Left colon (tissue), 2 donors: ENCODE results near the gene TNFRSF9. TPM values are rescaled to one million over a fixed set of nuclear protein-coding genes. Genes with fewer than 3 reads are reported as not detected.

ENCODE experiments used
- ATAC-seq: fragments of 200-7000 bp; cut with Tn5 transposase; one replicate; pipeline ENCODE4 v1.9.1; 2020; ENCODE audit warnings: mild to moderate bottlenecking, moderate library complexity
- DNase-seq, 2 donors: peaks; one replicate each; pipeline ENCODE4 v3.0.0-alpha.2; 2020
- intact Hi-C, 2 donors: fragments of 100-400 bp; cut with DNase I in 1 of 2; cut with micrococcal nuclease in 1 of 2; formaldehyde crosslinking; loops; one replicate each; pipeline versions ENCODE4 v1.11.2 to v1.14.0; 2022; cut with DNase I, micrococcal nuclease
- total RNA-seq, 2 donors: library from RNA; stranded (reverse); fragmentation: NEBNext Ultra II Directional; extraction: Animal tissue kit (Norgen Biotek cat#: 25700); gene quantifications; one replicate each; pipeline ENCODE4 v1.2.1, GENCODE V29; 2021
- donor health status: DM: no; HTN: no; CAD: no.
- donor health status: DM: yes; HTN: yes; CAD: no.

TNFRSF9 gene
- total RNA-seq, 2 donors from 2014 or later: 0.09 to 0.50 TPM

DNA sequence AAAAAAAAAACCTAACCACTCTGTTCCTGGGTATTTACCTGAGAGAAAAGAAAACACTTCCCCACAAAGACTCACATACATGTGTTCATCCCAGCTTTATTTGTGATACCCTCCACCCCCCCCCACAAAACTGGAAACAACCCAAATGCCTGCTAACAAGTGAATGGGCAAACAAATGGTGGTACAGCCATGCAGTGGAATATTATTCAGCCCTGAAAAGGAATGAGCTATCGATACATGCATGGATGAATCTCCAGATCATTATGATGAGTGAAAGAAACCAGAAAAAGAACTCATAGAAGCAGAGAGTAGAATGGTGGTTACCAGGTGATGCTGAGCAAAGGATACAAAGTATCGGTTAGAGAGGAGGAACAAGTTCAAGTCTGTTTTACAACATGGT lies 49.8 kb downstream of the TNFRSF9 start:
- intact Hi-C loops: no loop called here
- DNase-seq (no peak), ATAC-seq (no peak)

DNA sequence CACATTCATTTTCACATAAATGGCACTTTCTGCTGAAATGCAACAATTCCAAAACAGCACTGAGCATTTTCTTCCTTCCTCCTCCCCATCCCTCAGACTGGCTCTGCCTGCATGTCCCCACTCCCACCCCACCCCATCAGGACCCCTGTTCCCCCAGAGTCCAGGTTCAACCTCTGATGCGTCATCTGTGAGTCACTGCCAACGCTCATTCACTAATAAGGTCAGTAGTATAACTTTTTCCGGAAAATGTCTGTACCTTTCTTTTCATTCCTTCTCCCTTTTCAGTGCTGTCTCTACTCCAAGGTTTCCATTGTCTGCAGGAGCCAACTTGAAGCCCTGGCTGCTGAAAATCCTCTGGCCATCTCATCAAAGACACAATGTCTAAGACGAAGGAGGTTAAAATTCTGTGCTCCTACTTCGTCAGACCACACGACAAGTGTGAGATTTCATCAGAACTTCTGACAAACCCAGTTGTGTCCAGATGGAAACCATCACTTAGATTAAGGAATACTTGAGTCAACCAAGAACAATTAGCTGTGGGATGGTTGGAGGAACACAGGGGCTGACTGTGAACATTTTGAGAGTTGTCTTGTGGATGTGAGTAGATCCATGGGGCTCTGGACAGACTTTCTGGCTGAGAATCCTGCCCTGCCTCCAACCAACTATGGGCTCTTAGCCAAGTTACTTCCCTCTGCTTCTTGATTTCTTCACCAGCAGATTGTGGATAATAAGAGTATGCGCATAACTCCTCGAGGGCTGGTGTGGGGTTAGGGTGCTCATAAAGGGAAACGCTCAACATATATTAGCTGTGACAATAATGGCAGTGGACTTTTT lies 52.2 kb downstream of the TNFRSF9 start:
- no peak for ATAC-seq
- no peak for DNase-seq
- intact Hi-C loops: no loop called here

DNA sequence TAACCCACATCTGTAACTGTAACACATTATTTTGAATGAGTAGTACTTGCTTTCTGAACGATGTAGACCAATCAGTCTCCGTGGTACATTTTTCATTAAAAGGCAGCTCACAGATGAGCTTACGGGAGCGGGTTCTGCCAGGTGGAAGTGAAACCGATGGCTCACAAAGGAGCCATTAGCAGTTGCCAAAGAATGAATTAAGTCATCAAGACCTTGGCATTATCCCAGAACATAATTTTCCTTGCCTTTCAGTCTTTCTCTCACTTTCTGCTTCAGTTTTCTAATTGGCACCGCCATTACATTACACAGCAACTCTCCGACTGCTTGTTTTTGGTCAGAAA lies 54.3 kb downstream of the TNFRSF9 start:
- ATAC-seq: no peak
- DNase-seq: no peak
- intact Hi-C loops: no loop called here

DNA sequence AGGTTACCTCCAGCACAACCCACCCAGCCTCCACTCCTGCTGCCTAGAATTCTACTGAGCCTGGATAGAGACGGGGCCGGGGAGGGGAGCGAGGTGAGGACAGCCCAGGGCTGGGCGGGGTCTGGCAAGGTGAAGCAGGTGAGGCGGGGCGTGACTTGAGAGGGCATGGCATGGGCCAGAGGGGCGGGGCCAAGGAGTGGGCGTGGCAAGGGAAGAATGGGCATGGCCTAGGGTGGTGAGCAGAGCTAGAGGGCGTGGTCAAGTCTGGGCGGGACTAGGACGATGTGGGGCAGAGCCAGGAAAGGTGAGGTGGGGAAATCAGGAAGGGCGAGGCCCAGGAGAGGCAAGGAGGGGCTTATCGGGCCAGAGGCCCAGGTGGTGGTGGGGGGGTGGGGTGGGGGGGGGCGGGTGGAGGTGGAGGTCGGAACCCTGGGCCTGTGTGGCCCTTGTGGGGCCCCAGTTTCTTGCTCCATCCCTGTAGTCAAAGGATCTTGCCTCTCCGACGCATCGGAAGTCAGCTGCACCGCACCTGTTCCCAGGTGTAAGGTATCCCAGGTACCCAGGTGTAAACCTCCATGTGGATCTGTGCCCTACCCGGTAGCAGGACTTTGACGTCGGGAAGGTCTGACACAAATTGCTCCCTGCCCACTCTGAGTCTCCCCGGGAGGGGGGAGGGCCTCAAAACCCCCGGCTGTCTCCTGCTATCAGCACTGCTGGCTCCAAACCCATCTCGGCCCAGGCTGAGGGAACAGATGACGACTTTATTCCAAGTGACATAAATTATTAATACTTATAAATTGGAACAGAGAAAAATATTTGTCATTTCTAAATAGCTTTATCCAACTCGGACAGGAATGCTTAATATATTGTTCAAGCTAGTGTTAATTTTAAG lies 54.9 kb downstream of the TNFRSF9 start:
- DNase-seq (peak; percentile 92 to 94), ATAC-seq (peak; percentile 100)
- intact Hi-C loops: no loop called here

DNA sequence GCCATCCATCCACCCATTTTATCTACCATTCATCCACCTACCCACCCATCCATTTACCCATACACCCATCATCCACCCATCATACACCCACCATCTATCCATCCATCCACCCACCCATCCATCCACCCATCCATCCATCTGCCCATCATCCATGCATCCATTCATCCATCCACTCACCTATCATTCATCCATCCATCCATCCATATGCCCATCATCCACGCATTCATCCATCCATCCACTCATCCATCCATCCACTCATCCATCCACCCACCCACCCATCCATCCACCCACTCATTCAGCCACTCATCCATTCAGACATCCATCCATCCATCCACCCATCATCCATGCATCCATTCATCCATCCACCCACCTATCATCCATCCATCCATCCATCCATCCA lies 55.9 kb downstream of the TNFRSF9 start:
- intact Hi-C loops: no loop called here
- DNase-seq (no peak), ATAC-seq (no peak)

DNA sequence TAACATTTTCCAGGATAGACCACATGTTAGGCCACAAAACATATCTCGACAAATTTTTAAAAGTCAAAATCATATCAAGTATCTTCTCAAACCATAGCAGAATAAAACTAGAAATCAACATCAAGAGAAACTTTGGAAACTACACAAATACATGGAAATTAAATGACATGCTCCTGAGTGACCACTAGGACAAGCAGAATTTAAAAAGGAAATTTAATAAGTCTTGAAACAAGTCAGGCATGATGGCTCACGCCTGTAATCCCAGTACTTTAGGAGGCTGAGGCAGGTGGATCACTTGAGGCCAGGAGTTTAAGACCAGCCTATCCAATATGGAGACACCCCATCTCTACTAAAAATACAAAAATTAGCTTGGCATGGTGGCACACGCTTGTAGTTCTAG lies 61.4 kb downstream of the TNFRSF9 start:
- DNase-seq (no peak), ATAC-seq (no peak)
- intact Hi-C loops: no loop called here

DNA sequence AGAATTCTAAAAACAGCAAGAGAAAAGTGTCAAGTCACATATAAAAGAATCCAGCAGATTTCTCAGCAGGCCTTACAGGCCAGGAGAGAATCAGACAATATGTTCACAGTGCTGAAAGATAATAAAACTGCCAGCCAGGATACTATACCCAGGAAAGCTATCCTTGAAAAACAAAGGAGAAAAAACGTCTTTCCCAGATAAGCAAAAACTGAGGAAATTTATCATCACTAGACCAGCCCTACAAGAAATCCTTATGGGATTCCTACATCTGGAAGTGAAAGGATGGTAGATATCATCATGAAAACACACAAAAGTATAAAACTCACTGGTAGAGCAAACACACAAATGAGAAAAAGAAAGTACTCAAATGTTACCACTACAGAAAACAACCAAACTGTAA lies 62.6 kb downstream of the TNFRSF9 start:
- no peak for ATAC-seq
- intact Hi-C loops: no loop called here
- no peak for DNase-seq

DNA sequence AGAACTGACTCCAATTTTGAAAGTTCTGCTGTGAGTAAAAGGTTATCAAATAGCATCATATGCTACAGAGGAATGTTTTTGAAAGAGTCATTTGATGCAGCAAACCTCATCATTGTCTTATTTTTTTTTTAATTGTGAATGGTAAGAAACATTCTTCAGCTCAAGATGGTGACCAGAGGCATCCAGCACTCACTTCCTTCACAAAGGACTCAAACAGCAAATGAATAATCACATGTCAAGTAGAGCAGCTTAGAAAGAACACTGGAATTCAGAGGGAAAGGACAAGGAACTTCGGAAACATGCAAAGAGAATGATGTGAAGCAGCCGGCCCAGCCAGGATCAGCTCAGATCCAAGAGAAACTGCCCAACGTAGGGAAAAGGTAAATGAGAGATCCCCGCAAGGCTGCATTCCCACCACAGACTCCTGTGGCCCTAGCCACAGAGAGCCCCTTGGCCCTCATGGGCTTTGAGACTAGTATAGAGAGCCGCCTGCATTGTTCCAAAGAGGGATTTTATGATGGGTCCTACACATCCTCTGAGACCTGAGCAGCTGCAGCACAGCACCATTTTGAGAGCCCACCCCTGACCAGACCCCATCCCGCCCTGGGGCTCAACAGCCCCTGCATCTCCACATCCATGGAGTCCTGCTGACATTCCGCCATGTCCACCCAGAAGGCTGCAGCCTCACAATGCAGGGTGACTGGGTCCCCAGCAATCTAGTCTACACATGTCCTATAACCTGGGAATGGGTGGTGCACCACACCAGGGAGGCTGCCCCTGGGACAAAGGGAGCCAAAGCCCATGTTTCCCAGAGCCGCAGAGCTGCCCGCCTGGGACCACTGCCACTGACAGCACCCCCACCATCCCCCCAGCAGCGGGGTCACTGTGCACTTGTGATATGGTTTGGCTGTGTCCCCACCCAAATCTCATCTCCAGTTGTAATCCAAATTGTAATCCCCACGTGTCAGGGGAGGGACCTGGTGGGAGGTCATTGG lies 66.5 kb downstream of the TNFRSF9 start:
- intact Hi-C loops: no loop called here
- ATAC-seq: no peak
- no peak for DNase-seq

DNA sequence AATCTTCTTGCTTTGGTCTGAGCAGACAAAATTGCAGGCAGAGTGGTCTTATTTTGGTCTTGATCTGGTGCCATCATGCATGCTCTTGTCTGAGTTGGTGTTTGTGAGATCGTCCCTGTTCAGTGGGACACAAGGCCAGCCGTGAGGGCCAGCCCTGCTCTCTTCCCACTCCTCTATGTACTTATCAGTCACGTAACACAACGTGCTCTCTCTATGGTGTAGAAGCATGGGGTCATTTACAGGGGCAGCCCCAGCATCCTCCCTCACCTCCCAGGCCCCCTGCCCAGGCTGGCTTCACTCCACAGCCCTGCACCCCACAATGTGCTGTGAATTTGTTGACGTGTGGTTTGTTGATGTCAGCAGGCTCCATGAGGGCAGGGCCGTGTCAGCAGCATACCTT lies 69.5 kb downstream of the TNFRSF9 start:
- no peak for DNase-seq
- no peak for ATAC-seq
- intact Hi-C loops: no loop called here

DNA sequence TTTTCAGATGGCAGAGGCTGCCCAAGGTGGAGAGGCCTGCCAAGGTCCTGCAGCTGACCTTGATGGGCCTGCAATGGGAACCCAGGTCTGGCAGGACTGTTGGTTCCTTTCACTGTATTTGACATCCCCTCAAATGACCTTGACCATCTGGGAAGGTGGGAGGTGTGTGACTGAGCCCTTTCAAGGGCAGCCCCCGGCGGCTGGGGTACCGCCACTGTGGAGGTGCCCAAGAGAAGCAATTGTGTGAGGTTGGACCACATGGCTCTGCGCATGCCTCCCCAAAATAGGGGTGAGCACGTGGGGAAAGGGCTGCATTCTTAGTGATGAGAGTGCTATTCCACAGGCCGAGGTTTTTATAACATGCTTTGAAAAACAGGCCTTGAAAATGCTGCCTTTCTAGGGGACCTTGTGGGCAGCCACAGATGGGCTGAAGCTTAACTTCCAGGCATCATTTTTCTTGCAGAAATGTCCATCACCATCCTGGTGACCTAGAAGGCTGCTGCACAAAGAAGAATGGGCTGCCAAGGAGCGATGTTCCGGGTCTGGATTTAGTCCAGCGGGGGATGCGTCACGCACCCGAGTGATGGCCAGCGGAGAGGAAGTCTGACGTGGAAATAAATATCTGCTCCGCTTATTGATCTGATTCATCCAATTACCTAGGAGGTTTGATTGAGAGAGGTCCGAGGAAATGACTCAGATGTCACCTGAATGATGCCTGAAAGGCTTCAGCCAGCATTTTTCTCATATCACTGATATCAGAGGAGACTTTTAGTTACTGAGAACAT lies 71.3 kb downstream of the TNFRSF9 start:
- no peak for DNase-seq
- no peak for ATAC-seq
- intact Hi-C loops: no loop called here

DNA sequence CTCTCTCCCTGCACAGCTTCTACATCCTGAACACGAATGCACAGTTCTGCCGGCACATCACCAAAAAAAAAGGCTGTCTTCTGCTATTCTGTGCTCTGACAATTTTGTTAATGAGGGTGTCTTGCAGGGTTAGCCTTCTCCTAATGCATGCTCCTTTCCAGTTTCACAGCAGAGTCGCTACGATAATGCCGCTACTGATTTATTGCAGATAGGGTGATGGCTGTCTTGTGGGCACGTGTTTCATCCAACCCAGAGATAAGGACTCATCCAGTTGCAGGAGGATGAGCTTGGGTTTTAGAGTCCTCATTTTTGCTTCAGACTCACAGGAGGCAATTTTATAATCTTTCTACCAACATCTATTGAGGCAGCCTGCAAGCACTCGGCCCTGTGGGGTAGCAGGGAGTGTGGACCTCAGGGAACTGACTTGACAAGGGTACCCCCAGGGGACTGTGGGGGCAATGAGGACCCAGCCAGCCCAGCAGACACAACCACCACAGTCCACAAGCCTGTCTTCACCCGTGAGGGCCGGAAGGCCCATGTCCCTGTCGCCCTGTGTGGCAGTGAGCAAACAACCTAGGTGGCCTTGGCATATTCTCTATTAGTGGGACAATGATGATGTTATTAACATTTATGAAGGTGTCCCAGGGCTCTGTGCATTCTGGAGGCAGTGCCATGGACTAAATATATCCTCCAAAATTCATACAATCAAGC lies 72.4 kb downstream of the TNFRSF9 start:
- ATAC-seq (no peak), DNase-seq (no peak)
- intact Hi-C loops: no loop called here

DNA sequence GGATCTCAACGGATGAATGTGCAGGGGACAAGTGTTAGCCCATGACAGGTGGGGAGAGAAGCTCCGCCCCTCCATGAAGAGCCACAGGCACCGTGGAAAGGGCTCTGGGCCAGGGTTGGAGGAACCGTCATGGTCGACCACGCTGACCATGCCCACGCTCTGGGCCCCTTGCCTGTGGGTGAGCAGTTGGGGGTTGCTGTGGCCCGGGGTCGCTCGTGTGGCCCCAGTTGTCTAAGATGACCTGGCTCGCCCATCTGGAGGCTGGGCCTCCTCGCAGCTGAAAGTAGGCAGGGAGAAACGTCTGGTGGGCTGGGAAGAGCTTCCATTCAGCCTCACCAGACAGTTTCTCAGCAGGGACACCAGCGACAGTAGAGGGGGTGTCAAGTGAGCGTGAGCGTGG lies 74.7 kb downstream of the TNFRSF9 start:
- no peak for DNase-seq
- intact Hi-C loops: no loop called here
- no peak for ATAC-seq

Other genes with a start within 250 kb of the TNFRSF9 start
- gene VAMP3, start 169.5 kb downstream of the TNFRSF9 start, total RNA-seq: 100 to 1,000 TPM in 1 of 2 donors, 10 to 100 TPM in 1; 90.9 to 100 TPM
- gene PER3, start 156.5 kb downstream of the TNFRSF9 start, total RNA-seq: 1 to 10 TPM; 7.2 to 9.5 TPM
- not detected for gene UTS2, start 87.8 kb downstream of the TNFRSF9 start, total RNA-seq
- gene PARK7, start 20.9 kb upstream of the TNFRSF9 start, total RNA-seq: 100 to 1,000 TPM; 167 to 171 TPM
- 10 to 100 TPM; 37.2 to 57.8 TPM for gene ERRFI1, start 85.5 kb upstream of the TNFRSF9 start, total RNA-seq